A673 (cell line): Measurements from ENCODE around the gene ATCAY. TPM values are rescaled to one million over a fixed set of nuclear protein-coding genes. Genes with fewer than 3 reads are reported as not detected.

ENCODE experiments used
- BruUV-seq: library from RNA; stranded (reverse); fragments of 400-500 nt; replicated peaks from 2 replicates; lab custom pipeline; 2021; lab: Mats Ljungman, UMichigan
- CTCF ChIA-PET: fragments of 300-600 bp; sonication (Branson Sonifier 250); formaldehyde crosslinking; loops from one replicate; lab custom pipeline; 2022; ENCODE audit warnings: antibody characterized with exemption; lab: Charles Lee
- POLR2A ChIA-PET: fragments of 300-600 bp; sonication (Branson Sonifier 250); formaldehyde crosslinking; loops from one replicate; lab custom pipeline; 2022; ENCODE audit warnings: antibody characterized with exemption; ENCODE audit not compliant: low non-redundant PET; lab: Charles Lee
- DNase-seq: peaks from one replicate; pipeline ENCODE4 v3.0.0-alpha.2; 2015; ENCODE audit warnings: low spot score
- H3K27ac ChIP-seq: fragments of 200-600 bp; sonication (generic); 2 replicates; pipeline ENCODE4 v1.5.1; 2016; ENCODE audit warnings: mixed run types, low read depth, mild to moderate bottlenecking, mixed read lengths, antibody characterized with exemption, low read length; ENCODE audit not compliant: poor library complexity, severe bottlenecking
- H3K27me3 ChIP-seq: fragments of 200-600 bp; sonication (generic); replicated peaks from 2 replicates; pipeline ENCODE4 v1.6.1; 2017; ENCODE audit warnings: mixed run types, low read depth, mild to moderate bottlenecking, mixed read lengths, antibody characterized with exemption, low read length; ENCODE audit not compliant: insufficient read depth, poor library complexity
- H3K36me3 ChIP-seq: fragments of 200-600 bp; sonication (generic); 2 replicates; pipeline ENCODE4 v1.6.1; 2016; ENCODE audit warnings: mixed run types, mild to moderate bottlenecking, mixed read lengths, antibody characterized with exemption, low read length; ENCODE audit not compliant: insufficient read depth, poor library complexity, severe bottlenecking
- H3K4me1 ChIP-seq: fragments of 200-600 bp; sonication (generic); 2 replicates; pipeline ENCODE4 v1.6.1; 2017; ENCODE audit warnings: mixed run types, mild to moderate bottlenecking, mixed read lengths, antibody characterized with exemption, low read length; ENCODE audit not compliant: insufficient read depth, poor library complexity, severe bottlenecking
- H3K4me3 ChIP-seq: fragments of 200-600 bp; sonication (generic); 2 replicates; pipeline ENCODE4 v1.5.1; 2016; ENCODE audit warnings: low read depth, mixed run types, mild to moderate bottlenecking, mixed read lengths, low read length; ENCODE audit not compliant: poor library complexity, severe bottlenecking
- H3K9me3 ChIP-seq: fragments of 200-600 bp; sonication (generic); 2 replicates; pipeline ENCODE4 v1.6.1; 2016; ENCODE audit warnings: mixed run types, low read depth, mild to moderate bottlenecking, mixed read lengths, antibody characterized with exemption, low read length; ENCODE audit not compliant: poor library complexity, severe bottlenecking
- CTCF ChIP-seq: fragments of 300-800, 200-600 bp; sonication (generic); conservative IDR thresholded peaks from 2 replicates; pipeline ENCODE4 v1.5.1; 2017; ENCODE audit warnings: low read depth, mild to moderate bottlenecking, antibody characterized with exemption, low read length, moderate library complexity, mixed read lengths
- EZH2 ChIP-seq: fragments of 200-600 bp; sonication (generic); IDR thresholded peaks from 2 replicates; pipeline ENCODE4 v1.6.1; 2017; ENCODE audit warnings: borderline replicate concordance, low read depth, mild to moderate bottlenecking, mixed read lengths, antibody characterized with exemption, low read length; ENCODE audit not compliant: poor library complexity, severe bottlenecking
- intact Hi-C: fragments of 100-400 bp; cut with micrococcal nuclease; formaldehyde crosslinking; loops from one replicate; pipeline ENCODE4 v1.10.0; 2022; ENCODE audit not compliant: unreplicated experiment
- total RNA-seq: library from RNA; stranded (reverse); gene quantifications from 2 replicates; pipeline ENCODE4 v1.2.3, GENCODE V29; 2021

The ATCAY gene
- total RNA-seq, 1 experiment from 2014 or later, result 0.95 TPM

- Histone ChIP-seq H3K27ac (no peak overlapping the region), H3K36me3 (no peaks in the 10 kb centered on the region), H3K27me3 (no peaks in the 10 kb centered on the region), H3K4me3 (no peak overlapping the region), H3K4me1 (no peaks in the 10 kb centered on the region), H3K9me3 (no peaks in the 10 kb centered on the region)
- BruUV-seq, result no TSS peak
- ChIA-PET CTCF (no interaction called here), POLR2A (no interaction called here)
- intact Hi-C loops, result no loop called here
- DNase-seq, result no peak
- TF ChIP-seq CTCF, result no peak
- TF ChIP-seq EZH2, result no peak
Measured at GRCh38 chr19:3842948-3843347, 37.5 kb upstream of the ATCAY start.

- H3K27ac ChIP-seq, result no peak overlapping the region
- no peak overlapping the region for H3K4me3 ChIP-seq
- intact Hi-C loops, result no loop called here
- BruUV-seq, result no TSS peak
- no peak for DNase-seq
- H3K27me3 ChIP-seq, result no peaks in the 10 kb centered on the region
- no peak for TF ChIP-seq EZH2
- TF ChIP-seq CTCF, result no peak
- H3K4me1 ChIP-seq, result no peaks in the 10 kb centered on the region
- POLR2A ChIA-PET, result no interaction called here
- H3K36me3 ChIP-seq, result no peaks in the 10 kb centered on the region
- H3K9me3 ChIP-seq, result no peaks in the 10 kb centered on the region
- CTCF ChIA-PET, result no interaction called here
Measured at GRCh38 chr19:3844596-3844995, 35.9 kb upstream of the ATCAY start.

- peaks cover 10% of the 10 kb centered on the region for H3K9me3 ChIP-seq
- H3K4me1 ChIP-seq, result no peaks in the 10 kb centered on the region
- H3K4me3 ChIP-seq, result no peak overlapping the region
- DNase-seq, result peak; percentile 38
- BruUV-seq, result no TSS peak
- no peak overlapping the region for H3K27ac ChIP-seq
- TF ChIP-seq EZH2 (no peak), CTCF (peak; percentile 62)
- no peaks in the 10 kb centered on the region for H3K36me3 ChIP-seq
- intact Hi-C loops, result no loop called here
- CTCF ChIA-PET, result no interaction called here
- H3K27me3 ChIP-seq, result no peaks in the 10 kb centered on the region
- POLR2A ChIA-PET, result interaction anchor here (0.5 kb wide), 1 partner anchor 134 kb away, joined by 3 read pairs; no protein-coding TSS in a partner anchor
Measured at GRCh38 chr19:3849092-3849491, 31.4 kb upstream of the ATCAY start.
